ENCODE data around the gene ZEB1. TPM values are rescaled to one million over a fixed set of nuclear protein-coding genes. Genes with fewer than 3 reads are reported as not detected.

Gene ZEB1
- total and polyA plus RNA-seq, 2 of the 8 experiments (the other 6 are each of a cell fraction or from before 2014, with no cell fraction given) = 0.08 to 0.15 TPM

DNA sequence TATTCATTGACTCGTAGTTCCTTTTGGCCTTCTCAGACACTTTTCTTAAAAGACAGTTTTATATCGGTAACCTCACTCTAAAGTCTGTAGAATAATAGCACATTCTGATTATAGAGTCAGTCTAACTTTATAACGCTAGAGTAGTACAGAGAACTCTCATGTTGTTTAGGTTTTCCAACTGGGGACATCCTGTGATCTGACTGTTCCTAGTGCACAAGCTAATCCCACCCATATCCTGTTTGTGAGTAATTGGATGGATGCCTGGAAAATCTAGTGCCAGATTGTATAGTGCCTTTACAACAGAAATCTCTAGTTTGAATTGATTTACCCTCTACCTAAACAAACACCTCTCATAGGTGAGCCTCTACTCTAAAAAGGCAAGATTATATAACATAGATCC is 107.4 kb downstream of the ZEB1 start:
- FAIRE-seq = no peak
- Histone ChIP-seq H3K4me2 (ENCODE audit: insufficient read depth in 1 of 2, low read depth in 2 of 2, low read length in 2 of 2) (no peak overlapping the region), H3K18ac (ENCODE audit: extremely low read depth, low read length) (no peak overlapping the region)

More for the DNA sequence above, 107.4 kb downstream of the ZEB1 start:
- Histone ChIP-seq H3K23me2 (ENCODE audit: low read depth, low read length) (no peaks in the 10 kb centered on the region), H2BK120ac (replicated peaks; ENCODE audit: low read depth, low read length) (no peak overlapping the region), H4K20me1 (replicated peaks in 1 of 2; ENCODE audit: control insufficient read depth in 1 of 2, insufficient read depth in 2 of 2, low read length in 2 of 2) (no peaks in the 10 kb centered on the region), H3K9ac (replicated peaks in 1 of 4; ENCODE audit: extremely low read depth in 1 of 4, low read depth in 3 of 4, low read length in 3 of 4) (no peak overlapping the region), H3K27me3 (replicated peaks in 1 of 4; ENCODE audit: control insufficient read depth in 3 of 4, extremely low read depth in 1 of 4, insufficient read depth in 3 of 4, low read length in 3 of 4) (no peaks in the 10 kb centered on the region), H2BK20ac (ENCODE audit: low read length) (no peak overlapping the region), H3K4me1 (replicated peaks in 1 of 4; ENCODE audit: control insufficient read depth in 3 of 4, insufficient read depth in 4 of 4, low read length in 3 of 4) (no peaks in the 10 kb centered on the region), H3K27ac (ENCODE audit: low read depth, low read length) (no peak overlapping the region), H2AK5ac (ENCODE audit: low read depth, low read length) (no peak overlapping the region), H3K36me3 (ENCODE audit: control insufficient read depth in 2 of 4, insufficient read depth in 4 of 4, low read length in 3 of 4) (no peaks in the 10 kb centered on the region), H4K91ac (replicated peaks; ENCODE audit: insufficient read length, low read length) (no peak overlapping the region), H3K14ac (ENCODE audit: insufficient read length) (no peak overlapping the region), H3K4ac (replicated peaks; ENCODE audit: insufficient read length, low read depth, low read length) (no peak overlapping the region), H4K5ac (ENCODE audit: insufficient read length, low read depth, low read length) (no peak overlapping the region), H3K23ac (ENCODE audit: insufficient read length) (no peak overlapping the region), H3K9me3 (ENCODE audit: insufficient read depth in 2 of 2, low read depth in 1 of 2, low read length in 1 of 2) (no peaks in the 10 kb centered on the region), H3K79me1 (ENCODE audit: low read depth, low read length) (no peaks in the 10 kb centered on the region), H3K4me3 (ENCODE audit: extremely low read depth in 1 of 4, insufficient read depth in 2 of 4, low read depth in 3 of 4, low read length in 4 of 4) (no peak overlapping the region), H3K56ac (replicated peaks; ENCODE audit: insufficient read length, low read depth, low read length) (no peak overlapping the region), H3K79me2 (ENCODE audit: control insufficient read depth in 1 of 2, insufficient read depth in 2 of 2, low read length in 2 of 2) (no peaks in the 10 kb centered on the region), H2AFZ (ENCODE audit: low read length) (no peak overlapping the region), H4K8ac (ENCODE audit: extremely low read depth, insufficient read depth, low read length) (no peak overlapping the region), H2BK5ac (ENCODE audit: low read depth, low read length) (no peak overlapping the region), H2BK12ac (ENCODE audit: low read depth, low read length) (no peak overlapping the region), H2BK15ac (ENCODE audit: low read length) (no peak overlapping the region)
- ChIA-PET CTCF (ENCODE audit: partially characterized antibody) (interaction anchor here (1.4 kb wide), 1 partner anchor 42 kb away, joined by 5 read pairs; no protein-coding TSS in a partner anchor), POLR2A (ENCODE audit: partially characterized antibody) (no interaction called here)
- no peak for DNase-seq (ENCODE audit: low read depth in 1 of 2, low spot score in 2 of 2)
- 91% methylated on average over 3 of the region's 3 CpGs; no CpG with 5 or more reads in 1 of the 2 experiments for WGBS, 2 experiments (ENCODE audit: extremely low coverage in 1 of 2, insufficient coverage in 1 of 2, insufficient read length in 1 of 2, insufficient replicate concordance in 2 of 2, low coverage in 1 of 2, low lambda C conversion rate in 2 of 2, missing lambda C conversion rate in 1 of 2)
